Epithelial cell of proximal tubule (primary cell): ENCODE measurements around the gene NFKBIE. TPM values are rescaled to one million over a fixed set of nuclear protein-coding genes. Genes with fewer than 3 reads are reported as not detected.

Experiments used
- DNase-seq: peaks from one replicate; pipeline ENCODE4 v3.0.0-alpha.2; 2011; ENCODE audit warnings: low read depth
- H3K4me3 ChIP-seq: 2 replicates; pipeline ENCODE4 v1.5.1; 2011; ENCODE audit warnings: low read depth, mild to moderate bottlenecking, low read length
- CTCF ChIP-seq: conservative IDR thresholded peaks from 2 replicates; pipeline ENCODE4 v1.5.1; 2012; ENCODE audit warnings: low read depth, mild to moderate bottlenecking, low read length
- total RNA-seq: library from RNA; depleted of rRNA; stranded (reverse); fragments of >200 nt; gene quantifications from 2 replicates; pipeline ENCODE4 v1.2.3, GENCODE V29; 2015

NFKBIE gene
- total RNA-seq, 1 donor from 2014 or later, result 131 TPM

GRCh38 chr6:44267252-44267651 lies 1.9 kb upstream of the NFKBIE start:
- DNase-seq, result no peak
- H3K4me3 ChIP-seq, result no peak overlapping the region
- no peak for TF ChIP-seq CTCF

- no peak overlapping the region for H3K4me3 ChIP-seq
- no peak for DNase-seq
- no peak for TF ChIP-seq CTCF
Observed at GRCh38 chr6:44266347-44266746, 996 bp upstream of the NFKBIE start.

GRCh38 chr6:44265722-44266233 lies 427 bp upstream of the NFKBIE start:
- TF ChIP-seq CTCF, result no peak
- H3K4me3 ChIP-seq, result no peak overlapping the region
- peak; percentile 72 for DNase-seq

- DNase-seq, result no peak
- no peak for TF ChIP-seq CTCF
- H3K4me3 ChIP-seq, result peak overlapping the region; percentile 93
Observed at GRCh38 chr6:44264154-44265006, 971 bp downstream of the NFKBIE start.

GRCh38 chr6:44263354-44264100 lies 1.8 kb downstream of the NFKBIE start:
- no peak for TF ChIP-seq CTCF

GRCh38 chr6:44262467-44263353 lies 2.6 kb downstream of the NFKBIE start:
- no peak for DNase-seq
- H3K4me3 ChIP-seq, result peak overlapping the region; percentile 93
- TF ChIP-seq CTCF, result no peak

More at GRCh38 chr6:44263354-44264100, 1.8 kb downstream of the NFKBIE start:
- peak; percentile 22 for DNase-seq
- peak overlapping the region; percentile 93 for H3K4me3 ChIP-seq
